SK-N-SH treated with all-trans-retinoic acid at 6 μM for 48 hours (cell line): ENCODE results near the gene EPS8L1.

ENCODE experiments used
- ATAC-seq: fragments of 200-7000 bp; cut with Tn5 transposase; 3 replicates; pipeline ENCODE4 v1.9.1; 2020; ENCODE audit warnings: mild to moderate bottlenecking, moderate library complexity
- ARNTL ChIP-seq: fragments of 450-650 bp; formaldehyde crosslinking; IDR thresholded peaks from 2 replicates; pipeline ENCODE4 v1.5.0; 2020; ENCODE audit warnings: low read depth, mild to moderate bottlenecking, moderate library complexity, borderline replicate concordance
- CREB5 ChIP-seq: fragments of 250-450 bp; sonication (Bioruptor Pico); IDR thresholded peaks from 2 replicates; pipeline ENCODE4 v1.5.1; 2020; ENCODE audit warnings: low read depth, mild to moderate bottlenecking, moderate library complexity
- ESRRG ChIP-seq: fragments of 250-450 bp; sonication (Bioruptor Pico); IDR thresholded peaks from 2 replicates; pipeline ENCODE4 v1.6.1; 2021; ENCODE audit warnings: mild to moderate bottlenecking
- GLIS3 ChIP-seq: fragments of 250-450 bp; sonication (Bioruptor Pico); IDR thresholded peaks from 2 replicates; pipeline ENCODE4 v1.5.0; 2020; ENCODE audit warnings: mild to moderate bottlenecking, moderate library complexity
- ISL1 ChIP-seq: fragments of 250-450 bp; sonication (Bioruptor Pico); IDR thresholded peaks from 2 replicates; pipeline ENCODE4 v2.1.2; 2022; ENCODE audit warnings: mild to moderate bottlenecking, moderate library complexity
- OSR1 ChIP-seq: fragments of 250-450 bp; sonication (Bioruptor Pico); IDR thresholded peaks from 2 replicates; pipeline ENCODE4 v1.8.0; 2022; ENCODE audit warnings: moderate library complexity, mild to moderate bottlenecking, inconsistent platforms
- PATZ1 ChIP-seq: fragments of 250-450 bp; sonication (Bioruptor Pico); IDR thresholded peaks from 2 replicates; pipeline ENCODE4 v1.8.0; 2020; ENCODE audit warnings: mild to moderate bottlenecking, moderate library complexity, borderline replicate concordance
- PPARA ChIP-seq: fragments of 250-450 bp; sonication (Bioruptor Pico); IDR thresholded peaks from 2 replicates; pipeline ENCODE4 v1.5.0; 2020; ENCODE audit warnings: mild to moderate bottlenecking, borderline replicate concordance
- RARB ChIP-seq: fragments of 250-450 bp; sonication (Bioruptor Pico); IDR thresholded peaks from 2 replicates; pipeline ENCODE4 v1.8.0; 2021; ENCODE audit warnings: mild to moderate bottlenecking, moderate library complexity
- SNAI2 ChIP-seq: fragments of 250-450 bp; sonication (Bioruptor Pico); IDR thresholded peaks from 2 replicates; pipeline ENCODE4 v1.5.0; 2020; ENCODE audit warnings: mild to moderate bottlenecking, moderate library complexity
- TOX ChIP-seq: fragments of 250-450 bp; sonication (Bioruptor Pico); IDR thresholded peaks from 2 replicates; pipeline ENCODE4 v1.8.0; 2021; ENCODE audit warnings: mild to moderate bottlenecking, moderate library complexity, borderline replicate concordance
- TSHZ2 ChIP-seq: fragments of 250-450 bp; sonication (Bioruptor Pico); IDR thresholded peaks from 2 replicates; pipeline ENCODE4 v1.5.0; 2020; ENCODE audit warnings: mild to moderate bottlenecking, moderate library complexity
- ZC3H10 ChIP-seq: fragments of 250-450 bp; sonication (Bioruptor Pico); IDR thresholded peaks from 2 replicates; pipeline ENCODE4 v1.5.1; 2021; ENCODE audit warnings: mild to moderate bottlenecking, moderate library complexity
- ZFP3 ChIP-seq: fragments of 250-450 bp; sonication (Bioruptor Pico); IDR thresholded peaks from 2 replicates; pipeline ENCODE4 v1.5.0; 2020; ENCODE audit warnings: mild to moderate bottlenecking, moderate library complexity
- ZFP30 ChIP-seq: fragments of 450-650 bp; formaldehyde crosslinking; IDR thresholded peaks from 2 replicates; pipeline ENCODE4 v1.5.0; 2022; ENCODE audit warnings: mild to moderate bottlenecking, moderate library complexity
- ZNF565 ChIP-seq: fragments of 450-650 bp; formaldehyde crosslinking; conservative IDR thresholded peaks from 2 replicates; pipeline ENCODE4 v1.5.0; 2020; ENCODE audit warnings: low read depth, mild to moderate bottlenecking, moderate library complexity
- ZNF8 ChIP-seq: fragments of 450-650 bp; formaldehyde crosslinking; IDR thresholded peaks from 2 replicates; pipeline ENCODE4 v1.5.0; 2020; ENCODE audit warnings: mild to moderate bottlenecking, moderate library complexity
- TF ChIP-seq, protein P1 (sequence below): fragments of 250-450 bp; sonication (Bioruptor Pico); IDR thresholded peaks from 2 replicates; pipeline ENCODE4 v1.8.0; 2021; ENCODE audit warnings: low read depth, mild to moderate bottlenecking, moderate library complexity, borderline replicate concordance
- TF ChIP-seq, protein P2 (sequence below): fragments of 250-450 bp; sonication (Bioruptor Pico); IDR thresholded peaks from 2 replicates; pipeline ENCODE4 v1.5.1; 2021; ENCODE audit warnings: mild to moderate bottlenecking, moderate library complexity

The EPS8L1 gene

DNA sequence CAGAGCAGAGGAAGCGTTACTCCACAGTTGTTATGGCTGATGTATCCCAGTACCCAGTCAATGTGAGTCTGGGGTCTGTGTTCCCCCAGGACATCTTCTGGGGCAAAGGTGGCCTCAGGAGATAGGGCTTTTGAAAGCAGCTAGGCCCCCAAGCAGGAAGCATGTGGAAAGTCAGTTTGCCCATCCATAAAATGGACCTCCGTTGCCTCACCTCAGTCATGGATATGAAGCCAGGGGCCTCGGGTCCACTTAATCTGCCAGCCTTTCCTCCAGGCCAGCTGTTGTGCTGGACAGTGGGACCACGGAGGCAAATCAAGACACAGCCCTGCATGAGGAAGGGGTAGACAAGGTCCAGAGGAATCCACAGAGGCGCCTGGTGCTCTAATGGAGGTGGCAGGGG is 3.3 kb downstream of the EPS8L1 start:
- ATAC-seq, result no peak
- no peak for TF ChIP-seq SNAI2 (CRISPR knock-in tag)
- TF ChIP-seq ZNF565, result no peak
- no peak for TF ChIP-seq ESRRG
- no peak for TF ChIP-seq ZFP30 (CRISPR knock-in tag)
- no peak for TF ChIP-seq OSR1 (CRISPR knock-in tag)
- TF ChIP-seq, protein P1, sequence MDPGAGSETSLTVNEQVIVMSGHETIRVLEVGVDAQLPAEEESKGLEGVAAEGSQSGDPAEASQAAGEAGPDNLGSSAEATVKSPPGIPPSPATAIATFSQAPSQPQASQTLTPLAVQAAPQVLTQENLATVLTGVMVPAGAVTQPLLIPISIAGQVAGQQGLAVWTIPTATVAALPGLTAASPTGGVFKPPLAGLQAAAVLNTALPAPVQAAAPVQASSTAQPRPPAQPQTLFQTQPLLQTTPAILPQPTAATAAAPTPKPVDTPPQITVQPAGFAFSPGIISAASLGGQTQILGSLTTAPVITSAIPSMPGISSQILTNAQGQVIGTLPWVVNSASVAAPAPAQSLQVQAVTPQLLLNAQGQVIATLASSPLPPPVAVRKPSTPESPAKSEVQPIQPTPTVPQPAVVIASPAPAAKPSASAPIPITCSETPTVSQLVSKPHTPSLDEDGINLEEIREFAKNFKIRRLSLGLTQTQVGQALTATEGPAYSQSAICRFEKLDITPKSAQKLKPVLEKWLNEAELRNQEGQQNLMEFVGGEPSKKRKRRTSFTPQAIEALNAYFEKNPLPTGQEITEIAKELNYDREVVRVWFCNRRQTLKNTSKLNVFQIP, result no peak
- no peak for TF ChIP-seq TSHZ2 (CRISPR knock-in tag)
- no peak for TF ChIP-seq RARB (CRISPR knock-in tag)
- TF ChIP-seq ISL1 (CRISPR knock-in tag), result no peak
- no peak for TF ChIP-seq ARNTL (CRISPR knock-in tag)
- TF ChIP-seq ZFP3 (CRISPR knock-in tag), result no peak
- TF ChIP-seq ZNF8 (CRISPR knock-in tag), result no peak
- TF ChIP-seq, protein P2, sequence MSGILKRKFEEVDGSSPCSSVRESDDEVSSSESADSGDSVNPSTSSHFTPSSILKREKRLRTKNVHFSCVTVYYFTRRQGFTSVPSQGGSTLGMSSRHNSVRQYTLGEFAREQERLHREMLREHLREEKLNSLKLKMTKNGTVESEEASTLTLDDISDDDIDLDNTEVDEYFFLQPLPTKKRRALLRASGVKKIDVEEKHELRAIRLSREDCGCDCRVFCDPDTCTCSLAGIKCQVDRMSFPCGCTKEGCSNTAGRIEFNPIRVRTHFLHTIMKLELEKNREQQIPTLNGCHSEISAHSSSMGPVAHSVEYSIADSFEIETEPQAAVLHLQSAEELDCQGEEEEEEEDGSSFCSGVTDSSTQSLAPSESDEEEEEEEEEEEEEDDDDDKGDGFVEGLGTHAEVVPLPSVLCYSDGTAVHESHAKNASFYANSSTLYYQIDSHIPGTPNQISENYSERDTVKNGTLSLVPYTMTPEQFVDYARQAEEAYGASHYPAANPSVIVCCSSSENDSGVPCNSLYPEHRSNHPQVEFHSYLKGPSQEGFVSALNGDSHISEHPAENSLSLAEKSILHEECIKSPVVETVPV, result no peak
- no peak for TF ChIP-seq ZC3H10
- TF ChIP-seq TOX (CRISPR knock-in tag), result no peak
- TF ChIP-seq CREB5 (CRISPR knock-in tag), result no peak
- TF ChIP-seq PATZ1 (CRISPR knock-in tag), result no peak

GRCh38 chr19:55079400-55080038 is 3.9 kb downstream of the EPS8L1 start:
- TF ChIP-seq OSR1 (CRISPR knock-in tag) (no peak), PPARA (CRISPR knock-in tag) (no peak), GLIS3 (no peak), ESRRG (no peak), CREB5 (CRISPR knock-in tag) (no peak)
- TF ChIP-seq, protein P2, result no peak
- ATAC-seq, result no peak
